NCI-H2107 treated with DMSO at 0.1 percent for 48 hours (cell line): ENCODE data around the gene DCUN1D3.
A peak's percentile ranks its signal among the peaks of the same experiment; 100 is the strongest.
"Not testable (repeated sequence)": the region's sequence is repeated elsewhere in the genome, so short reads cannot be mapped to it uniquely, and the experiment has no call there.

ENCODE experiments used
- DNase-seq: peaks from one replicate; lab custom pipeline; 2025; ENCODE audit not compliant: unreplicated experiment; lab: John Stamatoyannopoulos, UW

Gene DCUN1D3

GRCh38 chr16:20900299-20901067, at the start of gene DCUN1D3, which contains the start of gene LYRM1:
DCUN1D3 (minus strand) TSS chr16:20900358; CDS start chr16:20862538, 37,820 bp downstream.
LYRM1 (plus strand) TSS chr16:20900771; CDS start chr16:20915556, 14,785 bp downstream.
- peak; percentile 95 for DNase-seq

- DNase-seq: no peak
Measured at GRCh38 chr16:20949660-20950059, 49.5 kb upstream of the DCUN1D3 start.

- no peak for DNase-seq
Measured at GRCh38 chr16:20948444-20948843, 48.3 kb upstream of the DCUN1D3 start.

GRCh38 chr16:20946015-20946629, 46.0 kb upstream of the DCUN1D3 start:
- no peak for DNase-seq

GRCh38 chr16:20945575-20945875, 45.4 kb upstream of the DCUN1D3 start:
- not testable (repeated sequence) for DNase-seq

GRCh38 chr16:20944861-20945574, 44.9 kb upstream of the DCUN1D3 start:
- DNase-seq: no peak

GRCh38 chr16:20942256-20942655, 42.1 kb upstream of the DCUN1D3 start:
- no peak for DNase-seq

GRCh38 chr16:20941636-20941926, 41.4 kb upstream of the DCUN1D3 start:
- no peak for DNase-seq

- no peak for DNase-seq
Measured at GRCh38 chr16:20940871-20941635, 40.9 kb upstream of the DCUN1D3 start.

GRCh38 chr16:20939611-20940010, 39.5 kb upstream of the DCUN1D3 start:
- DNase-seq: no peak

GRCh38 chr16:20938426-20938825, 38.3 kb upstream of the DCUN1D3 start:
- no peak for DNase-seq

- DNase-seq: no peak
Measured at GRCh38 chr16:20937736-20938135, 37.6 kb upstream of the DCUN1D3 start.

- no peak for DNase-seq
Measured at GRCh38 chr16:20933589-20933988, 33.4 kb upstream of the DCUN1D3 start.

GRCh38 chr16:20931066-20931600, 31.0 kb upstream of the DCUN1D3 start:
- no peak for DNase-seq

GRCh38 chr16:20930365-20930690, 30.2 kb upstream of the DCUN1D3 start:
- DNase-seq: no peak

- not testable (repeated sequence) for DNase-seq
Measured at GRCh38 chr16:20929676-20930364, 29.7 kb upstream of the DCUN1D3 start.

- no peak for DNase-seq
Measured at GRCh38 chr16:20928774-20929411, 28.7 kb upstream of the DCUN1D3 start.

GRCh38 chr16:20925751-20926150, 25.6 kb upstream of the DCUN1D3 start:
- DNase-seq: no peak

- DNase-seq: no peak
Measured at GRCh38 chr16:20923876-20924275, 23.7 kb upstream of the DCUN1D3 start.

- DNase-seq: no peak
Measured at GRCh38 chr16:20920799-20921198, 20.6 kb upstream of the DCUN1D3 start.
